ENCODE measurements around the gene KCNJ11.

DNA sequence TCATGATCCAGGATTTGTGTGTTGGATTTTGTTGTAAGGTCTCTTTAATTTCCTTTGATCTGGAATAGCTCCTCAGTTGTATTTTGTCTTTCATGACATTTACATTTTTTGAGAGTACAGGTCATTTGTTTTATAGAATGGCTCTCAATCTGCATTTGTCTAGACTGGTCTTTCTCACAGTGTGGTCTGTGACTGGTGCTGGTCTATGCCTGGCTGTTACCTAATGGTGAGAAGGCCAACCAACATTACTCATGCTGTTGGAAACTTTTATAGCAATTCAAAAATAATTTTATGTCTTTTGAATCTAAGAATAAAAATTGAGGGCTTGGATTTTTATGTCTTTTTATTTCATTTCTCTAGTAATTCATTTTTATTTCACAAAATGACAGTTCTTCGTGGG lies 40.8 kb downstream of the KCNJ11 start:
- TF ChIP-seq, protein P1, sequence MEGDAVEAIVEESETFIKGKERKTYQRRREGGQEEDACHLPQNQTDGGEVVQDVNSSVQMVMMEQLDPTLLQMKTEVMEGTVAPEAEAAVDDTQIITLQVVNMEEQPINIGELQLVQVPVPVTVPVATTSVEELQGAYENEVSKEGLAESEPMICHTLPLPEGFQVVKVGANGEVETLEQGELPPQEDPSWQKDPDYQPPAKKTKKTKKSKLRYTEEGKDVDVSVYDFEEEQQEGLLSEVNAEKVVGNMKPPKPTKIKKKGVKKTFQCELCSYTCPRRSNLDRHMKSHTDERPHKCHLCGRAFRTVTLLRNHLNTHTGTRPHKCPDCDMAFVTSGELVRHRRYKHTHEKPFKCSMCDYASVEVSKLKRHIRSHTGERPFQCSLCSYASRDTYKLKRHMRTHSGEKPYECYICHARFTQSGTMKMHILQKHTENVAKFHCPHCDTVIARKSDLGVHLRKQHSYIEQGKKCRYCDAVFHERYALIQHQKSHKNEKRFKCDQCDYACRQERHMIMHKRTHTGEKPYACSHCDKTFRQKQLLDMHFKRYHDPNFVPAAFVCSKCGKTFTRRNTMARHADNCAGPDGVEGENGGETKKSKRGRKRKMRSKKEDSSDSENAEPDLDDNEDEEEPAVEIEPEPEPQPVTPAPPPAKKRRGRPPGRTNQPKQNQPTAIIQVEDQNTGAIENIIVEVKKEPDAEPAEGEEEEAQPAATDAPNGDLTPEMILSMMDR (IDR thresholded peaks at IDR 0.05; ENCODE audit: control extremely low read depth in 1 of 3, insufficient read depth in 1 of 3, low read depth in 1 of 3, low read length in 3 of 3) = no peak
- no peak for TF ChIP-seq POLR2AphosphoS5 (IDR thresholded peaks at IDR 0.05; ENCODE audit: low read depth, low read length)
- no peak for TF ChIP-seq TAF1 (IDR thresholded peaks at IDR 0.05; ENCODE audit: low read depth, low read length)
- TF ChIP-seq HDAC6 (IDR thresholded peaks at IDR 0.05; ENCODE audit: low read depth, low read length) = no peak
- TF ChIP-seq EZH2 (IDR thresholded peaks at IDR 0.05; ENCODE audit: low read depth, low read length, severe bottlenecking) = no peak
- TF ChIP-seq NANOG (IDR thresholded peaks at IDR 0.05; ENCODE audit: insufficient read depth, low read depth, low read length, poor library complexity, severe bottlenecking) = no peak
- no peak for TF ChIP-seq RNF2 (IDR thresholded peaks at IDR 0.05; ENCODE audit: borderline replicate concordance, low read depth, low read length, missing control alignments, poor library complexity, severe bottlenecking)
- no peak for TF ChIP-seq SIRT6 (IDR thresholded peaks at IDR 0.05; ENCODE audit: low read length)
- TF ChIP-seq FOSL1 (IDR thresholded peaks at IDR 0.05; ENCODE audit: insufficient read depth, low read depth, low read length) = no peak
- no peak for TF ChIP-seq BRCA1 (IDR thresholded peaks at IDR 0.05; ENCODE audit: low read depth, low read length)
- TF ChIP-seq RAD21 (IDR thresholded peaks at IDR 0.05 in 1 of 2, conservative IDR thresholded peaks at IDR 0.05 in 1 of 2; ENCODE audit: low read depth in 2 of 2, low read length in 2 of 2) = no peak
- no peak for TF ChIP-seq SP2 (IDR thresholded peaks at IDR 0.05; ENCODE audit: low read length)
- TF ChIP-seq CBX5 (IDR thresholded peaks at IDR 0.05; ENCODE audit: low read depth, low read length) = no peak
